GM12878 (cell line): ENCODE data around the gene UBE2E2. TPM values are rescaled to one million over a fixed set of nuclear protein-coding genes. Genes with fewer than 3 reads are reported as not detected.

Experiments
- ATAC-seq: fragments of 200-7000 bp; cut with Tn5 transposase; 3 replicates; pipeline ENCODE4 v1.9.1; 2020; ENCODE audit warnings: mild to moderate bottlenecking, moderate library complexity
- BruUV-seq: library from RNA; stranded (reverse); fragments of 400-500 nt; replicated peaks from 2 replicates; lab custom pipeline; 2021; lab: Mats Ljungman, UMichigan
- CTCF ChIA-PET: fragments of 300-600 bp; sonication (Branson Sonifier 250); formaldehyde crosslinking; extraction: SDS; loops from one replicate; lab custom pipeline; 2021; ENCODE audit warnings: inconsistent platforms; lab: Yijun Ruan, JAX
- POLR2A ChIA-PET: fragments of 350-600 bp; formaldehyde crosslinking; extraction: SDS; loops from one replicate; lab custom pipeline; 2021; ENCODE audit warnings: inconsistent platforms; lab: Charles Lee
- RAD21 ChIA-PET: fragments of 300-600 bp; sonication (Branson Sonifier 250); formaldehyde crosslinking; loops from one replicate; lab custom pipeline; 2023; ENCODE audit warnings: antibody characterized with exemption; ENCODE audit not compliant: unreplicated experiment; lab: Charles Lee
- SMC1A ChIA-PET: fragments of 300-600 bp; sonication (Branson Sonifier 250); formaldehyde crosslinking; loops from one replicate; lab custom pipeline; 2023; ENCODE audit not compliant: unreplicated experiment, uncharacterized antibody; lab: Charles Lee
- DNase-seq: peaks from one replicate; pipeline ENCODE4 v3.0.0-alpha.2; 2011; ENCODE audit warnings: low read depth, low spot score
- FAIRE-seq: peaks from 3 replicates; lab custom pipeline; 2011; peaks lifted over from hg19 to GRCh38; lab: Jason Lieb, UNC
- H2AFZ ChIP-seq: 2 replicates; pipeline ENCODE4 v1.6.0; 2011; ENCODE audit warnings: low read depth, low read length, control low read depth; ENCODE audit not compliant: control insufficient read depth
- H3K27ac ChIP-seq: 2 replicates; pipeline ENCODE4 v1.5.1; 2011; ENCODE audit warnings: control low read depth; ENCODE audit not compliant: control insufficient read depth, insufficient read depth
- H3K27me3 ChIP-seq, 2 experiments: replicated peaks in 1 of 2; 2 replicates each; pipeline versions ENCODE4 v1.6.0 to v1.6.1; 2011; ENCODE audit warnings: low read length in 1 of 2; ENCODE audit not compliant: control insufficient read depth in 2 of 2, insufficient read depth in 2 of 2
- H3K36me3 ChIP-seq, 2 experiments: 2 replicates each; pipeline ENCODE4 v1.5.1; 2011; ENCODE audit warnings: low read length in 1 of 2; ENCODE audit not compliant: control insufficient read depth in 2 of 2, insufficient read depth in 2 of 2
- H3K4me1 ChIP-seq: 2 replicates; pipeline ENCODE4 v1.6.1; 2011; ENCODE audit warnings: mild to moderate bottlenecking, low read length, moderate library complexity, mixed read lengths; ENCODE audit not compliant: control insufficient read depth, insufficient read depth
- H3K4me2 ChIP-seq: 2 replicates; pipeline ENCODE4 v1.6.0; 2011; ENCODE audit warnings: control low read depth; ENCODE audit not compliant: control insufficient read depth, insufficient read depth
- H3K4me3 ChIP-seq: fragments of 200-600 bp; sonication (generic); 2 replicates; pipeline ENCODE4 v1.5.1; 2016
- H3K79me2 ChIP-seq: 2 replicates; pipeline ENCODE4 v1.6.0; 2011; ENCODE audit warnings: low read length; ENCODE audit not compliant: control insufficient read depth, insufficient read depth
- H3K9ac ChIP-seq: 2 replicates; pipeline ENCODE4 v1.8.0; 2011; ENCODE audit warnings: low read length, control low read depth, mixed read lengths; ENCODE audit not compliant: control insufficient read depth, insufficient read depth
- H3K9me3 ChIP-seq: replicated peaks from 3 replicates; pipeline ENCODE4 v1.5.1; 2011; ENCODE audit warnings: mild to moderate bottlenecking, low read length; ENCODE audit not compliant: control insufficient read depth, insufficient read depth
- H4K20me1 ChIP-seq: 2 replicates; pipeline ENCODE4 v1.6.0; 2011; ENCODE audit not compliant: control insufficient read depth, insufficient read depth
- BRCA1 ChIP-seq: IDR thresholded peaks from 2 replicates; pipeline ENCODE4 v1.6.1; 2011; ENCODE audit warnings: low read depth, low read length, improper control_type of control experiment
- KLF5 ChIP-seq: fragments of 450-650 bp; IDR thresholded peaks from 2 replicates; pipeline ENCODE4 v1.6.1; 2014; ENCODE audit warnings: mild to moderate bottlenecking; ENCODE audit not compliant: partially characterized antibody
- REST ChIP-seq: IDR thresholded peaks from 2 replicates; pipeline ENCODE4 v1.6.1; 2012; ENCODE audit warnings: mild to moderate bottlenecking, low read depth, low read length
- SREBF1 ChIP-seq: IDR thresholded peaks from 2 replicates; pipeline ENCODE4 v1.6.1; 2012; ENCODE audit warnings: mild to moderate bottlenecking, low read length
- ZBED1 ChIP-seq: IDR thresholded peaks from 2 replicates; pipeline ENCODE4 v1.6.1; 2016; ENCODE audit warnings: borderline replicate concordance
- ZBTB11 ChIP-seq: fragments of 450-650 bp; formaldehyde crosslinking; IDR thresholded peaks from 2 replicates; pipeline ENCODE4 v1.5.0; 2022; ENCODE audit warnings: mild to moderate bottlenecking, missing genetic modification characterization
- ZNF207 ChIP-seq: fragments of 450-650 bp; IDR thresholded peaks from 2 replicates; pipeline ENCODE4 v1.6.1; 2014; ENCODE audit warnings: antibody characterized with exemption, mild to moderate bottlenecking, borderline replicate concordance
- ZNF384 ChIP-seq: IDR thresholded peaks from 2 replicates; pipeline ENCODE4 v1.6.1; 2012; ENCODE audit warnings: low read depth, mild to moderate bottlenecking, low read length, improper control_type of control experiment, borderline replicate concordance
- WGBS: methylation state at CpG from one replicate; pipeline ENCODE4 v1.1.6; 2016; ENCODE audit warnings: low lambda C conversion rate; ENCODE audit not compliant: insufficient replicate concordance, insufficient coverage; ENCODE audit errors: missing lambda C conversion rate; 5-methylcytosine and 5-hydroxymethylcytosine counted together
- in situ Hi-C: fragments of 300-500 bp; cut with MboI; formaldehyde crosslinking; loops from 9 replicates; pipeline ENCODE4 v1.14.3; 2018; ENCODE audit warnings: mixed read lengths
- intact Hi-C: fragments of 100-400 bp; cut with micrococcal nuclease; formaldehyde crosslinking; loops from one replicate; pipeline ENCODE4 v1.14.2; 2022; ENCODE audit not compliant: unreplicated experiment
- polyA plus RNA-seq, 11 experiments: library from polyadenylated mRNA; depleted of rRNA in 4 of 11; unstranded in 6 of 11; stranded (reverse) in 5 of 11; fragments of >200 nt; fragmentation: Nextera tagmentation in 4 of 11; fragmentation: Illumina TruSeq in 1 of 11; extraction: Ambion mirVana in 4 of 11; extraction: Trizol in 1 of 11; gene quantifications; 1 replicate in 1 of 11; 2 replicates in 10 of 11; pipeline versions ENCODE4 v1.2.1 to v1.2.3, GENCODE V29; 2011 to 2016; ENCODE audit warnings: inconsistent platforms in 2 of 11, missing spikeins in 2 of 11, low read depth in 1 of 11
- total RNA-seq, 4 experiments: library from RNA; depleted of rRNA in 3 of 4; stranded (reverse); fragments of >200 nt in 3 of 4; fragmentation: Illumina TruSeq in 1 of 4; extraction: Trizol in 1 of 4; gene quantifications; 2 replicates each; pipeline versions ENCODE4 v1.2.1 to v1.2.3, GENCODE V29; 2013 to 2021
- TF ChIP-seq, protein P1 (sequence below): IDR thresholded peaks from 2 replicates; pipeline ENCODE4 v1.6.1; 2012; ENCODE audit warnings: low read length, inconsistent platforms
- TF ChIP-seq, protein P2 (sequence below): fragments of 450-650 bp; IDR thresholded peaks from 2 replicates; pipeline ENCODE4 v1.6.1; 2014; ENCODE audit warnings: mild to moderate bottlenecking

The UBE2E2 gene
- total and polyA plus RNA-seq, 10 of the 15 experiments (the other 5 are each of a cell fraction or from before 2014, with no cell fraction given) = 8.7 to 71.0 (median 36.4) TPM

GRCh38 chr3:23238156-23238555 lies 35.0 kb downstream of the UBE2E2 start:
- Histone ChIP-seq H3K9ac (no peak overlapping the region), H3K36me3 (no peaks in the 10 kb centered on the region), H3K4me1 (no peaks in the 10 kb centered on the region), H4K20me1 (no peaks in the 10 kb centered on the region), H3K27ac (no peak overlapping the region), H3K4me3 (no peak overlapping the region), H2AFZ (no peak overlapping the region), H3K27me3 (no peaks in the 10 kb centered on the region), H3K79me2 (peaks cover 25% of the 10 kb centered on the region), H3K4me2 (no peak overlapping the region), H3K9me3 (no peaks in the 10 kb centered on the region)
- ChIA-PET CTCF (interaction anchor here (0.6 to 2.1 kb wide), 2 partner anchors 10 to 228 kb away, joined by 3 to 5 read pairs; no protein-coding TSS in a partner anchor), POLR2A (no interaction called here), RAD21 (interaction anchor here (1.4 kb wide), 1 partner anchor 33 kb away, joined by 3 read pairs; no protein-coding TSS in a partner anchor), SMC1A (interaction anchor here (0.6 to 2.2 kb wide), 5 partner anchors 11 to 419 kb away, joined by 3 to 7 read pairs (median 3); no protein-coding TSS in a partner anchor)
- WGBS = 79% methylated on average over 2 of the region's 2 CpGs
- no peak for FAIRE-seq
- in situ Hi-C loops (no loop called here), intact Hi-C loops (no loop called here)
- ATAC-seq = peak; percentile 25; the same call in 2 of the 3 replicates
- DNase-seq = no peak
- TF ChIP-seq ZNF207 = no peak
- no peak for TF ChIP-seq ZBTB11 (CRISPR knock-in tag)
- TF ChIP-seq REST = no peak
- no peak for TF ChIP-seq BRCA1
- TF ChIP-seq ZNF384 = no peak
- TF ChIP-seq, protein P1, sequence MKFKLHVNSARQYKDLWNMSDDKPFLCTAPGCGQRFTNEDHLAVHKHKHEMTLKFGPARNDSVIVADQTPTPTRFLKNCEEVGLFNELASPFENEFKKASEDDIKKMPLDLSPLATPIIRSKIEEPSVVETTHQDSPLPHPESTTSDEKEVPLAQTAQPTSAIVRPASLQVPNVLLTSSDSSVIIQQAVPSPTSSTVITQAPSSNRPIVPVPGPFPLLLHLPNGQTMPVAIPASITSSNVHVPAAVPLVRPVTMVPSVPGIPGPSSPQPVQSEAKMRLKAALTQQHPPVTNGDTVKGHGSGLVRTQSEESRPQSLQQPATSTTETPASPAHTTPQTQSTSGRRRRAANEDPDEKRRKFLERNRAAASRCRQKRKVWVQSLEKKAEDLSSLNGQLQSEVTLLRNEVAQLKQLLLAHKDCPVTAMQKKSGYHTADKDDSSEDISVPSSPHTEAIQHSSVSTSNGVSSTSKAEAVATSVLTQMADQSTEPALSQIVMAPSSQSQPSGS = no peak
- TF ChIP-seq ZBED1 = no peak
- TF ChIP-seq SREBF1 = no peak
- no peak for TF ChIP-seq KLF5
- TF ChIP-seq, protein P2, sequence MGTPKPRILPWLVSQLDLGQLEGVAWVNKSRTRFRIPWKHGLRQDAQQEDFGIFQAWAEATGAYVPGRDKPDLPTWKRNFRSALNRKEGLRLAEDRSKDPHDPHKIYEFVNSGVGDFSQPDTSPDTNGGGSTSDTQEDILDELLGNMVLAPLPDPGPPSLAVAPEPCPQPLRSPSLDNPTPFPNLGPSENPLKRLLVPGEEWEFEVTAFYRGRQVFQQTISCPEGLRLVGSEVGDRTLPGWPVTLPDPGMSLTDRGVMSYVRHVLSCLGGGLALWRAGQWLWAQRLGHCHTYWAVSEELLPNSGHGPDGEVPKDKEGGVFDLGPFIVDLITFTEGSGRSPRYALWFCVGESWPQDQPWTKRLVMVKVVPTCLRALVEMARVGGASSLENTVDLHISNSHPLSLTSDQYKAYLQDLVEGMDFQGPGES = no peak
- BruUV-seq = no TSS peak
